ENCODE data around the gene CCDC107.
"Not testable (repeated sequence)": the region's sequence is repeated elsewhere in the genome, so short reads cannot be mapped to it uniquely, and the experiment has no call there.

Gene CCDC107

GRCh38 chr9:35638751-35639150 lies 19.3 kb upstream of the CCDC107 start:
- not testable (repeated sequence) for DNase-seq

DNA sequence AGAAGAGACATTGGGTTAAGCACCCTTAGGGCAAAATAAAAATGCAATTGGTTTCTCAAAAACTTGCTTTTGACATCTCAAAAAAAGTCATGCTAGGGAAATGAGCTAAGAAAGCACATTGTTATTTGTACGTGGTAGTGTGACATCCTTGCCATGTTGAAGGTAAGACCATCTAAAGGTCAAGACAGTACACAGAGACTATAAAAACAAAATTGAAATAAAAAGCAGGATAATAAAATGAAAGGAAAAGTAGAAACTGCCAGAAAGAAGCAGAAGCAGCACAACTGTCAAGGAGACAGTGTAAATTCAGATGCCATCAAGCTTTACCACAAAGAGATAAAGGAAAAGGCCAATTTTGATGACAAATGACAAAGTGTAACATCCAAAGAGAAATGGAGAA lies 18.9 kb upstream of the CCDC107 start:
- DNase-seq = not testable (repeated sequence)

DNA sequence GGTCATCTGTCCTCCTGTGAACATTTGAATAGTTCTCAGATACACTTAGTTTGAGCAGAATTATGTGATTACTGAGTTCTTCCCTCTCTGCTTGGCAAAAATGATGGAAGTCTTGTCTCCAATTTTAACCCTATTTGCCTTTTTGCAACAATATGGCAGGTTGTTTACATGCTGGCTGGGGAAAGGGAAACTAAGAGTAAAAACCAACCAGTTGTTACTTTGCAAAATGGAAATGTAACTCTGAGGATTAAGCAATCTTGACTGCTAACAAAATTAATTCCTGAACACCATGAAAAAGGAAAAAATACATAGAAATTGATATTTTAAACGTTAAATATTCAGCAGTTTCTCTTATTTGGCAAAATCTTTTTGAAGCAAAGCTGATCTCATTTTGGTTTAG lies 18.5 kb upstream of the CCDC107 start:
- DNase-seq = no peak

DNA sequence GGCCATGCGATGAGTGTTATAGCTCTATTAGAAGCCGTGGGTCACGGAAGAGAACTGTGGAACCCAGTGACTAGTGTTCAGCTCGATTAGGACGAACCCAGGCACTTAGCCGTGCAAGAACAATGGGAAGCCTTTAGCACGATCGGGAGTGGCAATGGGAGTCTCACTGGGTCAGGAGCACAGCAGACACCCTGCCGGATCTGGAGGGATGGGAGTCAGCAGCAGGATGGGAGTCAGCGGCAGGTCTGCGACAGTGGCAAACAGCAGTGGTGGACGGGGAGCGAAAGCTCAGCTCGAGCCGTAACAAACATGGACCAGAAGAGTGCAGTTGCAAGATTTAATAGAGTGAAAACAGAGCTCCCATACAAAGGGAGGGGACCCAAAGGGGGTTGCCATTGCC lies 17.7 kb upstream of the CCDC107 start:
- not testable (repeated sequence) for DNase-seq

- not testable (repeated sequence) for DNase-seq
Observed at GRCh38 chr9:35641478-35641877, 16.6 kb upstream of the CCDC107 start.

DNA sequence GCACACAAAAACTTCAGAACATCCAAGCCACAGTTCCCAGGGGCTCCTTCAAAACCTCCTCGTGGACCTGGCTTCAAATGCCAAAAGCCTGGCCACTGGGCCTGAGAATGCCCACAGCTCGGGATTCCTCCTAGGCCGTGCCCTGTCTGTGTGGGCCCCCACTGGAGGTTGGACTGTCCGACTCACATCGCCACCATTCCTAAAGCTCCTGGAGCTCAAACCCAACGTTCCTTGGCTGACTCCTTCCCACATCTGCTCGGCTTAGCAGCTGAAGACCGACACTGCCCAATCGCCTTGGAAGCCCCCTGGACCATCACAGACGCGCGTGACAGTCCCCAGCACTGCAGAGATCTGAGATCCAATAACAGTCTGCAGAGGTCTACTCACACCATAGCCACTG lies 15.0 kb upstream of the CCDC107 start:
- DNase-seq = no peak

GRCh38 chr9:35645736-35646135 lies 12.4 kb upstream of the CCDC107 start:
- DNase-seq = not testable (repeated sequence)

DNA sequence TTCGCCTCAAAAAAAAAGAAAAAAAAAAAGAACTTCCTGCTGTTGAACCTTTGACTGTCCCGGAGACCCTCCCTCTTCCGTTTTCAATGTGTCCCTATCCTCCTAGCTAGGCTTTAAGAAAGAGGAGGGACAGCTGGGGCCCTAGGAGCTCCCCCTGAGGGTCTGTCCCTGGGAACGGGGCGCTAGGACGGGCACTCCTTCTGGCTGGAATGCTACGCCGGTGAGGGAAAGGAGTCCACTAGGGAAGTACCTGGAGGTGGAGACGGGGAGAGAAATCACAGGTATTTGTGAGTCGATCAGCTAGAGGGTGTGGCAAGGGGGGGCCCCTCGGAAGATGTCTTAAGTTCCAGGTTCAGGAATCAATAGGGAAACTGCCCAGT lies 11.9 kb upstream of the CCDC107 start:
- no peak for DNase-seq

- DNase-seq = peak; percentile 90
Observed at GRCh38 chr9:35646533-35647265, 11.4 kb upstream of the CCDC107 start.

GRCh38 chr9:35649431-35650340 lies 8.4 kb upstream of the CCDC107 start:
- DNase-seq = no peak

DNA sequence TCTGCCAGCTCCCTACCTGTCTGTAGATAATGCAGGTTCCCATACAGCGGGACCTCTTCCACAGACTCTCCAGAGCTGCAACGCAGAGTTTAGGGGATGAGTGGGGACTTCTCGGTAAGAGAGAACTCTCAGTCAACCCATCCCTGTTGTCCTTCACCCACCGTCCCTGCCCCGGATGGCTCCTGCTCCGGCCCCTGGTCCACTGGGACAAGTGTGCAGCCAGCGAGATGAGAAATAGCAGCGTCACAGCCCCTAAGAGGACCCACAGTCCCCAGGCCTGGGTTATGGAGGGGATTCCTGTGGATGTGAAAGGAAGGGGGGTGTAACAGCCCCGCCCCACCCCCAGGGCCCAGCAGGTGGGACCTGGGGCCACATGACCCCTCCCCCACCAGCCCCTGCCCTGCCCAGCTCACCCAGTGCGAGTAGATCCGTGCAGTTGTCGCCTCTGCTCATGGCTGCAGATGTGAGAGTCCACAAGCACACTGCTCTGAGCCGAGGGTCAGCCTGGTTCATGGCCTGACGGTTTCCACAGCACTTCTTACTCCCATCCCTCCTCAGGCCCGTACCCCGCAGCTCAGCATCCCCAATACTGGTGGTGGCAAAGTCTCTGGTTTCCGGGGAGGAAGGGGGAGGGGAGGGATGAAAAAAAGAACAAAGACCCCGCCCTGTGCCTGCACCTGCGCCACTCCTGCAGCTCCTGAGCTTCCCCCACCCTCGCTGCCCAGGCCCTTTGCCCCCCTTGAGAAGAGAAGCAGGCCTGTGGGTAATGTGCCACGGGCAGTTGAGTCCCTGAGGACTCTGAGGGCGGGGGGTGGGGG lies 7.5 kb upstream of the CCDC107 start, which contains the start of gene SIT1:
Gene SIT1 (minus strand): TSS at position 591 of the 818 bp plus-strand sequence. CDS start 78 bp downstream, at position 513.
- no peak for DNase-seq

GRCh38 chr9:35651956-35652828 lies 5.9 kb upstream of the CCDC107 start:
- no peak for DNase-seq

DNA sequence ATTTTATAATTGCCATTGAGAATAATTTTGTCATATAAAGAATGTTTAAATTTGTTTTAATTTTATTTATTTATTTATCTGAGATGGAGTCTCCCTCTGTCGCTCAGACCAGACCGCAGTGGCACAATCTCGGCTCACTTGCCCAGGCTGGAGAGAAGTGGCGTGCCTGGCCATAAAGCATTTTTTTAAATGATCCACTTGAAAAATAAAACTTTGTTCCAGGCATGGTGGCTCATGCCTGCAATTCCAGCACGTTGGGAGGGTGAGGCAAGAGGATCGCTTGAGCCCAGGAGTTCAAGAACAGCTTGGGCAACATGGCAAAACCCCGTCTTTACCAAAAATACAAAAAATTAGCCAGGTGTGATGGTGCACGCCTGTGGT lies 5.3 kb upstream of the CCDC107 start:
- no peak for DNase-seq

DNA sequence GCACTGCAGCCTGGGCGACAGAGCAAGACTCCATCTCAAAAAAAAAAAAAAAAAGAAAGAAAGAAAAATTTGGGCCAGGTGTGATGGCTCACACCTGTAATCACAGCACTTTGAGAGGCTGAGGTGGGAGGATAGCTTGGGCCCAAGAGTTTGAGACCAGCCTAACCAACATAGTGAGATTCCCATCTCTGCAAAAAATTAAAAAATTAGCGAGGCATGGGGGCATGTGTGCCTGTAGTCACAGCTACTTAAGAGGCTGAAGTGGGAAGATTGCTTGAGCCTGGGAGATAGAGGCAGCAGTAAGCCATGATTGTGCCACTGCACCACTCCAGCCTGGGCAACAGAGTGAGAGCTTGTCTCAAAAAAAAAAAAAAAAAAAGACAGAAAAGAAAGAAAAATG lies 4.5 kb upstream of the CCDC107 start:
- no peak for DNase-seq

- no peak for DNase-seq
Observed at GRCh38 chr9:35656348-35656747, 1.7 kb upstream of the CCDC107 start.

DNA sequence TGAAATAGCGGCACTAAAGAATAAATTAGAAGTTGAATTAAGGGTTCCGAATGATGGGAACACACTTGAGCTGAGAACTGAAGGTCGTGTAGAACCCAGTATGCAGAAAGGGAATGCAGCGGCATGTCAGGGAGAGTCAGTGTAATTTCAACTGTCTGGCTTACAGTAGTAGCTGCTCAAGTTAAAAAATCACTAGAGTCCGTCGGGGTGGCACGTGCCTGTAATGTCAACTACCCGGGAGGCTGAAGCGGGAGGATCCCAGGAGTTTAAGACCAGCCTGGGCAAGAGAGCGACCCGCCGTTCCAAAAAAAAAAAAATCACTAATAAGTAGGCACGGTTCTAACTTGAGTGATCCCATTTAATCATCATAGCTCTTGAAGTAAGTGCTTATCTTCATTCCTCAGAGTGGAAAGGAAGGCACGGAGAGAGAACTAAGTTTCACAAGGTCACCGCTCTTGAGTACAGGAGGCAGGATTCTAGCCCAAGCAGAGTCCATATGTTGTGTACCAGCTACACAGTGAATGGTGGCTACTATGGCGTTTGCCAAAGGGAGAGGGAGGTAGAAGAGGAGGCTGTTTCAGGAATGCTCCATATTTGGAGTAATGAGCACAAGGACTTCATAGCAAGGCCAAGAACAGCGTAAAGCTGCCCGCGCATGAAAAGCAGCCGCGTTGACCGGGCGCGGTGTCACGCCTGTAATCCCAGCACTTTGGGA lies 1.1 kb upstream of the CCDC107 start:
- peak; percentile 84 for DNase-seq

DNA sequence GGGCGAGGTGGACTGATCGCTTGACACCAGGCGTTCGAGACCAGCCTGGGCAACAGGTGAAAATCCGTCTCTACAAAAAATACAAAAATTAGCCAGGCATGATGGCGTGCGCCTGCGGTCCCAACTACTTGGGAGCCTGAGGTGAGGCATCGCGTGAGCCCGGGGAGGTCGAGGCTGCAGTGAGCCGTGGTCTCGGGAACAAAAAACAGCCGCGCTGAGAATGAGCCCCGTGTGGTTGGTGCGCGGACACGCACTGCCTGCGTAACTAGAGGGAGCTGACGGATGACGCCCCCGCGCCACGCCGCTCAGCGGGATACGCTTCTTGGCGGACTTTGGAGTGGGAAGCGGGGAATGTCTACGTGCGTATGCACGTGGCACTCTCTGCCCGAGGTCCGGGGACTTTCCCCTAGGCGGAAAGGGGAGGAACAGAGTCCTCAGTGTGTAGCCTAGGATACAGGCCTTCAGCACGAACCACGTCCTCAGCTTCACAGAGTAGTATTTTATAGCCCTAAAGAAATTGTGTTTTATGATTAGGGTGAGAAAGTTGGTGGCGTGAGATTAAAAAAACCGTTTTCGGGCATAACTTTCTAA lies 451 bp upstream of the CCDC107 start, which contains the start of gene RMRP:
Gene RMRP (minus strand): TSS at position 474 of the 591 bp plus-strand sequence.
- DNase-seq = peak; percentile 98

- no peak for DNase-seq
Observed at GRCh38 chr9:35658968-35659220, 802 bp downstream of the CCDC107 start.

GRCh38 chr9:35659340-35659739 lies 1.2 kb downstream of the CCDC107 start:
- no peak for DNase-seq

- DNase-seq = peak; percentile 30
Observed at GRCh38 chr9:35660966-35661415, 2.9 kb downstream of the CCDC107 start.

GRCh38 chr9:35661756-35662350 lies 3.8 kb downstream of the CCDC107 start:
- DNase-seq = no peak

All from NCI-H1092 treated with DMSO at 0.1 percent for 48 hours (cell line).